Liver (tissue), 3 donors: ENCODE data around the gene AHI1.

Experiments used
- GABPA ChIP-seq, 2 donors: IDR thresholded peaks in 1 of 2; conservative IDR thresholded peaks in 1 of 2; 2 replicates each; pipeline ENCODE4 v1.6.1; 2016; ENCODE audit warnings: antibody characterized with exemption in 2 of 2, mild to moderate bottlenecking in 1 of 2, moderate library complexity in 1 of 2
- RAD21 ChIP-seq, 2 donors: IDR thresholded peaks; 2 replicates each; pipeline ENCODE4 v1.6.1; 2016; ENCODE audit warnings: antibody characterized with exemption in 2 of 2, mild to moderate bottlenecking in 2 of 2
- SP1 ChIP-seq: IDR thresholded peaks from 2 replicates; pipeline ENCODE4 v1.6.1; 2018; ENCODE audit warnings: antibody characterized with exemption, mild to moderate bottlenecking
- TF ChIP-seq, protein P1 (sequence below): IDR thresholded peaks from 2 replicates; pipeline ENCODE4 v1.6.1; 2016; ENCODE audit warnings: antibody characterized with exemption, mild to moderate bottlenecking
- TF ChIP-seq, protein P2 (sequence below): fragments of 150-350 bp; IDR thresholded peaks from 2 replicates; pipeline ENCODE4 v1.5.1; 2017; ENCODE audit warnings: improper control_type of control experiment, low read depth, low read length; ENCODE audit not compliant: missing input control
- TF ChIP-seq, protein P3 (sequence below): IDR thresholded peaks from 2 replicates; pipeline ENCODE4 v1.6.1; 2016; ENCODE audit warnings: antibody characterized with exemption
- donor health status: healthy.
- donor health status: healthy.

GRCh38 chr6:135397172-135397952 lies 100.2 kb downstream of the AHI1 start:
- TF ChIP-seq, protein P1, sequence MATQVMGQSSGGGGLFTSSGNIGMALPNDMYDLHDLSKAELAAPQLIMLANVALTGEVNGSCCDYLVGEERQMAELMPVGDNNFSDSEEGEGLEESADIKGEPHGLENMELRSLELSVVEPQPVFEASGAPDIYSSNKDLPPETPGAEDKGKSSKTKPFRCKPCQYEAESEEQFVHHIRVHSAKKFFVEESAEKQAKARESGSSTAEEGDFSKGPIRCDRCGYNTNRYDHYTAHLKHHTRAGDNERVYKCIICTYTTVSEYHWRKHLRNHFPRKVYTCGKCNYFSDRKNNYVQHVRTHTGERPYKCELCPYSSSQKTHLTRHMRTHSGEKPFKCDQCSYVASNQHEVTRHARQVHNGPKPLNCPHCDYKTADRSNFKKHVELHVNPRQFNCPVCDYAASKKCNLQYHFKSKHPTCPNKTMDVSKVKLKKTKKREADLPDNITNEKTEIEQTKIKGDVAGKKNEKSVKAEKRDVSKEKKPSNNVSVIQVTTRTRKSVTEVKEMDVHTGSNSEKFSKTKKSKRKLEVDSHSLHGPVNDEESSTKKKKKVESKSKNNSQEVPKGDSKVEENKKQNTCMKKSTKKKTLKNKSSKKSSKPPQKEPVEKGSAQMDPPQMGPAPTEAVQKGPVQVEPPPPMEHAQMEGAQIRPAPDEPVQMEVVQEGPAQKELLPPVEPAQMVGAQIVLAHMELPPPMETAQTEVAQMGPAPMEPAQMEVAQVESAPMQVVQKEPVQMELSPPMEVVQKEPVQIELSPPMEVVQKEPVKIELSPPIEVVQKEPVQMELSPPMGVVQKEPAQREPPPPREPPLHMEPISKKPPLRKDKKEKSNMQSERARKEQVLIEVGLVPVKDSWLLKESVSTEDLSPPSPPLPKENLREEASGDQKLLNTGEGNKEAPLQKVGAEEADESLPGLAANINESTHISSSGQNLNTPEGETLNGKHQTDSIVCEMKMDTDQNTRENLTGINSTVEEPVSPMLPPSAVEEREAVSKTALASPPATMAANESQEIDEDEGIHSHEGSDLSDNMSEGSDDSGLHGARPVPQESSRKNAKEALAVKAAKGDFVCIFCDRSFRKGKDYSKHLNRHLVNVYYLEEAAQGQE, result no peak
- TF ChIP-seq, protein P2, sequence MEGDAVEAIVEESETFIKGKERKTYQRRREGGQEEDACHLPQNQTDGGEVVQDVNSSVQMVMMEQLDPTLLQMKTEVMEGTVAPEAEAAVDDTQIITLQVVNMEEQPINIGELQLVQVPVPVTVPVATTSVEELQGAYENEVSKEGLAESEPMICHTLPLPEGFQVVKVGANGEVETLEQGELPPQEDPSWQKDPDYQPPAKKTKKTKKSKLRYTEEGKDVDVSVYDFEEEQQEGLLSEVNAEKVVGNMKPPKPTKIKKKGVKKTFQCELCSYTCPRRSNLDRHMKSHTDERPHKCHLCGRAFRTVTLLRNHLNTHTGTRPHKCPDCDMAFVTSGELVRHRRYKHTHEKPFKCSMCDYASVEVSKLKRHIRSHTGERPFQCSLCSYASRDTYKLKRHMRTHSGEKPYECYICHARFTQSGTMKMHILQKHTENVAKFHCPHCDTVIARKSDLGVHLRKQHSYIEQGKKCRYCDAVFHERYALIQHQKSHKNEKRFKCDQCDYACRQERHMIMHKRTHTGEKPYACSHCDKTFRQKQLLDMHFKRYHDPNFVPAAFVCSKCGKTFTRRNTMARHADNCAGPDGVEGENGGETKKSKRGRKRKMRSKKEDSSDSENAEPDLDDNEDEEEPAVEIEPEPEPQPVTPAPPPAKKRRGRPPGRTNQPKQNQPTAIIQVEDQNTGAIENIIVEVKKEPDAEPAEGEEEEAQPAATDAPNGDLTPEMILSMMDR, result no peak
- TF ChIP-seq, protein P3, sequence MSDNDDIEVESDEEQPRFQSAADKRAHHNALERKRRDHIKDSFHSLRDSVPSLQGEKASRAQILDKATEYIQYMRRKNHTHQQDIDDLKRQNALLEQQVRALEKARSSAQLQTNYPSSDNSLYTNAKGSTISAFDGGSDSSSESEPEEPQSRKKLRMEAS, result no peak
- TF ChIP-seq SP1 (no peak), GABPA (IDR thresholded peaks at IDR 0.05 in 1 of 2, conservative IDR thresholded peaks at IDR 0.05 in 1 of 2) (no peak), RAD21 (IDR thresholded peaks at IDR 0.05) (no peak)
